HG03520 (cell line): Measurements from ENCODE around the gene MUC22.
"Not testable (repeated sequence)": the region's sequence is repeated elsewhere in the genome, so short reads cannot be mapped to it uniquely, and the experiment has no call there.

Experiments
- ATAC-seq: cut with Tn5 transposase; IDR thresholded peaks from one replicate; pipeline ENCODE4 v1.9.1; 2021; ENCODE audit warnings: mild to moderate bottlenecking, moderate library complexity; ENCODE audit not compliant: unreplicated experiment

MUC22 gene

DNA sequence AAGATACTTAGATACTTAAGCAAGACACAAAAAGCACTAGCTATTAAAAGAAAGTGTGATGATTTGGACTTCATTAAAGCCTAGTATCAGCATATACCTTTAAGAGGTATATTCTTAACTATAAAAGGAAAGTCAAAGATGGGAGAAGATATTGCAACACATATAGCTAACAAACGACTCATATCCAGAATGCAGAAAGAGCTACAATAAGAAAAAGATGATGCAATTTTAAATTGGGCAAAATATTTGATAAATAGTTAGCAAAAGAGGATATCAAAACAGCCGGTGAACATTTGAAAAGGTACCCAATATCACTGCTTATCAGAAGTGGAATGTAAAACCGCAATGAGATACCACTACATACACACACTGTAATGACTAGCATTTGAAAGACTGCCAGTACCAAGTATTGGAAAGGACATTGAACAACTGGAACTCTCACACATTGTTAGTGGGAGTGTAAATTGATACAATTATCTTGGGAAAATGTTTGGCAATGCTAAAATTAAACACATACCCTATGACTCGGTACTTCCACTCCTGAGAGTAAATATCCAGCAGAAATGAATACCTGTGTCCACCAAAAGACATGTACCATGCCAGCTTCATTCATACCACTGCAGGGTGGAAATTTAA, 25.7 kb downstream of the MUC22 start:
- no peak for ATAC-seq

DNA sequence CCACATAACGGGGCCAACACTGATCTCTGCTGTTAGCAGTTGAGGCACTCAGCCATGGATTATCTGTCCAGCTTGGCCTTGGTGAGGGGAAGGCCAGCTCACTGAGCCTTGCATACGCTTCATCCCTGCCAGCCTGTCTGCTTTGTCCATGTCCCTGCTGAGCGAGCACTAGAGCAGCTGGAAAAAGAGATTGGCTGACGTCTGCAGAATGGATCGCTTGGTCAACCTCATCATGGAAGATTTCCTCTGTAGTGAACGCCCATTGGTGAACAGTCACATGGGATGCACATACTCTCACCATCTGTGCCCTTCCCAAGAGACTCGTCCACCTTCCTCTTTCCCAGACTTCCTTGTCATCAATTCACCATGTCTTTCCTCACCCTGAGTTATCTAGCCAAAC, 26.9 kb downstream of the MUC22 start:
- ATAC-seq = no peak

DNA sequence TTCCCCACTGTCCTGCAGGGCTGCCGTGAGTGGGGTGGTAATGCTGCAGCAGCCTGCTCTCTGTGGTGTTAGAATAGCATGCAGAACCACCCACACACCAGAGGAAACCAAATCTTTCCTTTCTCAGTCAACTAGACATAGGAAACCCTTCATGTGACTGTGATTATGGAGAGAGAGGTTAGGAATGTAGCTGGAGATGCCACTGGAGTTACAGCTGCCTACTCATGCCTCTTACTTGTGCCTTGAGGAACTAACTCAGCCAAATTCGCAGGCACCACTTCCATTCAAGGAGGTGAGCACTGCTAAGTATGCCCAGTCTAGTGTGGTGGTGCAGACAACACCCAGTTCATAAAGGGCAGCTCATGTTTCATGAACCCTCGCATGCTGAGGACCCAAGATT, 27.4 kb downstream of the MUC22 start:
- ATAC-seq = no peak

DNA sequence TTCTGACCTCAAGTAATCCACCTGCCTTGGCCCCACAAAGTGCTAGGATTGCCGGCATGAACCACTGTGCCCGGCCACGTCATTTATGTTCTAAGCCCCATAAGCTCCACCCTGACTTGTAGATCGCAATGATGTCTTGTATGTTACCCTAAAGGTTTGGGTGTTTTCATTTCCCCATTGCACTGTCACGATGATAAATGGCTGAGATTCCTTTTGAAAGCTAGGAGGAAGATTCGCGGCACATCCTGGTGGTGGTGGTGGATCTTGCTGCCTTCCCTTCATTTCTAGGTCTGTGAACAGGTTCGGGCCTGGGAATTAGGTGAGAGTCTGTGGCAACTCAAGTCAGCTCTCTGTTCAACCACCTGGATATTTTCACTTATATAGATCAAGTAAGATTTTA, 28.3 kb downstream of the MUC22 start:
- ATAC-seq = no peak

DNA sequence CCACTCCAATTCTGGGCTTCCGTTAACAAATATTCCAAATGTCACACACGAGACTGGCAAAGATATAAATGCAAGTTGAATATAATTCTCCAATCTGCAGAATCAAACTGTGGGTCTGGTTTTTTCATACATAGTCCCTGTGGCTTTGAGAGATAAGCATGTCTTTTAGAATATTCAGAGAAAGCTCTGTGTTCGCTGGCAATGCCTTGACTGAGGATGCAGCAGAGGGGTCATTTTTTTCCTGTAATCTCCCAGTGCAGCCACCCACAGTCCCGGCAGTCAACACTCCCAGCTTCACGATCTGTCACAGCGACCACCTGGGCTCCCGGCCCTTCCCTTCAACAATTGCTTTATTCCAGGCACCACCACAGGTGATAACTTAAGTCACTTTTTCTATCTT, 30.5 kb downstream of the MUC22 start:
- no peak for ATAC-seq

- no peak for ATAC-seq
Measured at GRCh38 chr6:31041372-31041974, 31.2 kb downstream of the MUC22 start.

DNA sequence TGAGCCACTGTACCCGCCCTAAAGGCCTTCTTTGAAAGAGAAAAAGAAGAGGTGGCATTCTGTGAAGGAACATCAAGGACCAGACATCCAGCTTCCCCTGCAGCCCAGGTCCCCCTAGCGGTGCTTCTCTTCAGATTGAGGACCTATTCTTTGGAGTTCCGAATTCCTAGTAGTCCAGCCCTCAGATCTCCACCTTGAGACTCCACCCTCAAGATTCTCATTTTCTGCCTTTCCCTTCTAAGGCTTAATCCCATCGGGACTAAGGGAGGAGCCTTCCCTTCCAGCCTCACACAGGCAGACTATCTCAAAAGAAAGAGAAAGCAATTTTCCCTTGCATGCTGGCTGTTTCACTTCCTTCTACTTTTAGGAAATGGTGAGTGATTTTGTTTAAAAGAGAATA, 32.5 kb downstream of the MUC22 start:
- ATAC-seq = no peak

- no peak for ATAC-seq
Measured at GRCh38 chr6:31048099-31048498, 37.8 kb downstream of the MUC22 start.

- no peak for ATAC-seq
Measured at GRCh38 chr6:31049518-31049917, 39.2 kb downstream of the MUC22 start.

DNA sequence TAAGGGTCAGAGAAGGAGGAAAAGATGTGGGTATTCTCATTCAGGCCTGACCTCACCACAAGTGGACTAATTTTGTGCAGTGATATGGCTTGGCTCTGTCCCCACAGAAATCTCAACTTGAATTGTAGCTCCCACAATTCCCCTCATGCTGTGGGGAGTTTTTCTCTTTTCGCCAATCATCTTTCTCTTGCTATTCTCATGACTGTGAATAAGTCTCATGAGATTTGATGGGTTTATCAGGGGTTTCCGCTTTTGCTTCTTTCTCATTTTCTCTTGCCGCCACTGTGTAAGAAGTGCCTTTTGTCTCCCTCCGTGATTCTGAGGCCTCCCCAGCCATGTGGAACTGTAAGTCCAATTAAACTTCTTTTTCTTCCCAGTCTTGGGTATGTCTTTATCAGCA, 42.9 kb downstream of the MUC22 start:
- ATAC-seq = not testable (repeated sequence)

- ATAC-seq = no peak
Measured at GRCh38 chr6:31053873-31054272, 43.6 kb downstream of the MUC22 start.

DNA sequence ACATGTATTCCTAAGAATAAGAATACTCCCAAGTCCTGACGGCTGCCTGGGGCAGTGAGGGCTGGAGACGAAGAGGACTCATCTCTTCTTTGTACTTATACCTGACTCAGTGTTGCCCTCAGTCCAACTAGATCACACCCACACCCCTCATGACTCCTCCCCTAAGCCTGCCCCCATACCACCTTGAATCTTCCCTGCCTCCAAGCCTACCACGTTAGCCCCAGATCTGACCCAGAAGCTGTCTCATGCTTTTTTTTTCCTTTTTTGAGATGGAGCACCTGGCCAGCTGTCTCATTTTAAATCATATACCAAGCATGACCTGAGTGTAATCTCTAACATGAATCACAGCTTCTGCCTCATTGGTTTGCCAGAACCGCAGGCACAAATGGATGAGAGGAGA, 45.2 kb downstream of the MUC22 start:
- no peak for ATAC-seq

DNA sequence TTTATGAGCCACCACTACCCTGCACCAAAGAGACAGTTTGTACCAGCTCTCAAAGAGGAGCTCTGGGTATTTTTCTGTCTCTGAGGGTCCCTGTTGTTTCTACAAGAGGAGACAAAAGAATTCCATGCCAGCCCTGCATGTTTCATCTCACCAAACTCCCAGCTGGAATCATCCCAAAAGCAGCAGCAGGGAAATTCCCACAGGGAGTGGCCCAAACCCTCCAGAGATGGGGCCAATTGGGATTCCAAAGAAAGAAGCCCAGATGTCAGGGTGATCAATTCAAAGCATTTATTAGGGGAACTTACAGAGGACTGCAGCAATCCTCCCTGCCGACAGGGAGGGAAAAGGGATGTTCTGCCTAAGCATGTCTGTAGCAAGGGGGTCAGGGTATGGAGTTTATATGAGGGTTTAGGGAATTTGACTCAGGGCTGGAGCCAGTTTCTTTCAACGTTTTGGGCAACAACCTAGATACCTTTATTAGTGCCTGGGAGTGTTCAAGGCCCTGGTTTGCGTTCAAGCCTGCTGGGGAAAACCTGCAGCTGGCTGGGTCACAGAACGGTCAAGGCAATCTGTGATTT, 47.2 kb downstream of the MUC22 start:
- ATAC-seq = no peak

DNA sequence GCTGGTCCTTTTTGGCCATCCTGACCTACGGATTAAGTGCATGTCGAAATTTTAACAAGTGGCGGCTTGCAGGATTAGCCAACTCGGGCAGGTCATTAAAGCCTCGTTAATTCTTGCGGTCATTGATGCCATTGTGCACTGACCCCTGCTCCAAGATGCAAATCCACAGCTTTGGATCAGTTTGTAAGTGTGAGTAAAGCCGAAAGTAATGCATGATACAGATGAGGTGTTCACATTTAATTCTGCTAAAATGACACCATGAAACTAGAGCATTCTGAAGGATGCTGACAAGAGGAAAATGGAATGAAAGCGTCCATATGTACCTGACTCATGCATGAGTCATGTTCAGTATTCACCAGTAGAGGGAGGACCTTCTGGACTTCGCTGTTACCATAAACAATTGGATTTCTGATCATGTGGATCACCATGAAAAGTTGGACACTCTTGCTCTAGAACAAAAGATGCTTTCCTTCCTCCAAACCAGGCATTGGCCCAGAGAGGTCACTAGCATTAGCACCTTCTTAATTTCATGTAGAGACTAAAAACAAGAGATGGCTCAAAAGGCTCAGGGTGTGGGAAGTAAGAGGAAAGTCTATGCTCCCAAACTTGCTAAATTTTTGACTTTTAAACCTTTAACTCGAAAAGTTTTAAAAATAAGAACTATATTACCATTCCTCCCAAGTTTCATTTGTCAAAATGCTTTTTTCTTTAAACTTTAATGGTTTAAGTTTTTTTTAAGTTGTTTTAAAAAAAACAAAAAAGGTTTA, 48.0 kb downstream of the MUC22 start:
- no peak for ATAC-seq

DNA sequence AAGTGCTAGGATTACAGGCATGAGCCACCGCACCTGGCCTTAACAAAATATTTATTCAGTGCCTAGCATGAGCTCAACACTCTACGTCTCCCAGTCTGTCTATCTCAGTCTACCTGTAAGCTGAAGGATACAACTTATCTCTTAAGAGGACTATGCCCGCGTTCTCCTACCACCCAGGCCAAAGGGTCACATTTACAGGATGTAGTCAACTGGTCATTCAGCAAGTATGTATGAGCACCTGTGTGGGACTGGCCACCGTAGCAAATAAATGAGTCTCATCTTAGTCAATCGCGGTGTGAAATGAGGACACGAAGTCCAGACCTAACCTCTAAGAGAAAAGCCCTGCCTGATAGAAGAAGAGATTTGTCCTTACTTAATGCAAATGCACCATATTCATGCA, 49.9 kb downstream of the MUC22 start:
- no peak for ATAC-seq

DNA sequence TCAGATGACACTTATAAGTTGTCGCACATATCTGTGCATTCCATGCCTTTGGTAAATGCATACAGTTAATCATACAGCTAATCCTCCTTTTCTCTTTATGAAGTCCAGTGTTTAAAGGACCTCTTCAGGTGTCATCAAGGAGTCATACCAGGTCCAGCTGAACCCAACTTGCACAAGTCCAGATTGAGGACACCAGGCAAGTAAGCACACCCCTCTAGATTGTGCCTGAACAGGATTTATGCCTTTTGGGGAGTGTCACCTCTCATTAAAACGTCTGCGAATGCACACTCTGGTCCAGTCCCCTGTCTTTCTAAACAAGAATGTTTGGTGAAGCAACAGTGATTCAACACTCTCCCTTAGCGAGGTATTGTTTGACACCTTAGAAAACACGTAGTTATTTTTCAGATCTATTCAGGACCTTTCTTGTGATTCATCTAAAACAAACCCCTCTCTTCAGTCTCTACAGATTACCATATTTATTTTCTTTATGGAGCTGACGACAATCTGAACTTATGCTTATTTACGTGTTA, 53.7 kb downstream of the MUC22 start:
- ATAC-seq = no peak

GRCh38 chr6:31065556-31065955, 55.3 kb downstream of the MUC22 start:
- no peak for ATAC-seq

- ATAC-seq = not testable (repeated sequence)
Measured at GRCh38 chr6:31067028-31067427, 56.8 kb downstream of the MUC22 start.

DNA sequence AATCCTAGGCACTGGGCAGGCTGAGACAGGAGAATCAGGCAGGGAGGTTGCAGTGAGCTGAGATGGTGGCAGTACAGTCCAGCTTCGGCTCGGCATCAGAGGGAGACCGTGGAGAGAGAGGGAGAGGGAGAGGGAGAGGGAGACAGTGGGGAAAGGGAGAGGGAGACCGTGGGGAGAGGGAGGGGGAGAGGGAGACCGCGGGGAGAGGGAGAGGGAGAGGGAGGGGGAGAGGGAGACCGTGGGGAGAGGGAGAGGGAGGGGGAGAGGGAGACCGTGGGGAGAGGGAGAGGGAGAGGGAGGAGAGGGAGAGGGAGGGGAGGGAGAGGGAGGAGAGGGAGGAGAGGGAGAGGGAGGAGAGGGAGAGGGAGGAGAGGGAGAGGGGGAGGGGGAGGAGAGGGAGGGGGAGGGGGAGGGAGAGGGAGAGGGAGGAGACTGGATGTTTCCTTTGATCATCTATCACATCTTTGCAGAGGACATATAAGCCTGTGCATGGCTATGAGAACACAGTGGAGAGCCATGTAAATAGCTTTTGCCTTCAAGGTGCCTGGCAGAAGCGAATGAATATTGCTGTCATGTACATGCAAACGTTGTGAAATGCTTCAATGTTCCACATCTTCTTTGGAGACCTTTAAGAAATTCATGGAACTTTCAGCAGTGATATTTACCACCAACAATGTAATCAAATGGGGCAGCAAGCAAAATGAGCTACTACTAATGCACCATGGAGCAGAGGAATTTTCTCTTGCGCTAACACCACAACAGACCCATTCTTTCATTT, 57.8 kb downstream of the MUC22 start:
- not testable (repeated sequence) for ATAC-seq

DNA sequence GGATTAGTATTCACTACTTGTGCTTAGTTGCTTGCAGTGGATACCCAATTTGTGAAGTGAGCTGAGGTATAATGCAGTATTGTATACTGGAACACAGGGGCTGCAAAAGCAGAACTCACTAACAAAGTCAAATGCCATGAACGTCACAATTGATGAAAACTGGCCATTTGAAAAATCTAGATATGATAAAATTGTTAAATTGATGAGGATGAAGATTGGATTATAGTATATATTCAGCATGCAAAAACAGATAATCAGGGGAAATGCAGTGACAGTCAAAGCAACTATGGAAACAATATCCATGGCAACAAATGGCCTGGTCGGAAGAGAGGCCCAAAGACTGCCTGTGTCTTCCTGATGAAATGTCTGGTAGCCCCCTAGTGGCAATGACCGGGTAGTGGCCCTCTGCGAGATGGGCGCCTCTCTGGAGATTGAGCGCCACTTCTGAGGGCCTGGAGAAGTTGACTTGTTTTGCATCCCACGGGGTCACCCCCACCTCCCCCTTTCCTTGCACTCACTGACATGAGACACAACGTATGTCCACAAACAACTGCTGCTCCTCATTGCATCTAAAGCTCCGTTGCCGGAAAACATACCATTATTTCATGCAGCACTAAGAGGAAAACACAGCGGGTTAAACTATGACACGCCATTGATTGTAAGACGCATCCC, 58.5 kb downstream of the MUC22 start:
- ATAC-seq = no peak
